ENCODE results near the gene SLC2A6. TPM values are rescaled to one million over a fixed set of nuclear protein-coding genes. Genes with fewer than 3 reads are reported as not detected.

SLC2A6 gene
- total RNA-seq, 1 experiment from 2014 or later, result 18.7 TPM

DNA sequence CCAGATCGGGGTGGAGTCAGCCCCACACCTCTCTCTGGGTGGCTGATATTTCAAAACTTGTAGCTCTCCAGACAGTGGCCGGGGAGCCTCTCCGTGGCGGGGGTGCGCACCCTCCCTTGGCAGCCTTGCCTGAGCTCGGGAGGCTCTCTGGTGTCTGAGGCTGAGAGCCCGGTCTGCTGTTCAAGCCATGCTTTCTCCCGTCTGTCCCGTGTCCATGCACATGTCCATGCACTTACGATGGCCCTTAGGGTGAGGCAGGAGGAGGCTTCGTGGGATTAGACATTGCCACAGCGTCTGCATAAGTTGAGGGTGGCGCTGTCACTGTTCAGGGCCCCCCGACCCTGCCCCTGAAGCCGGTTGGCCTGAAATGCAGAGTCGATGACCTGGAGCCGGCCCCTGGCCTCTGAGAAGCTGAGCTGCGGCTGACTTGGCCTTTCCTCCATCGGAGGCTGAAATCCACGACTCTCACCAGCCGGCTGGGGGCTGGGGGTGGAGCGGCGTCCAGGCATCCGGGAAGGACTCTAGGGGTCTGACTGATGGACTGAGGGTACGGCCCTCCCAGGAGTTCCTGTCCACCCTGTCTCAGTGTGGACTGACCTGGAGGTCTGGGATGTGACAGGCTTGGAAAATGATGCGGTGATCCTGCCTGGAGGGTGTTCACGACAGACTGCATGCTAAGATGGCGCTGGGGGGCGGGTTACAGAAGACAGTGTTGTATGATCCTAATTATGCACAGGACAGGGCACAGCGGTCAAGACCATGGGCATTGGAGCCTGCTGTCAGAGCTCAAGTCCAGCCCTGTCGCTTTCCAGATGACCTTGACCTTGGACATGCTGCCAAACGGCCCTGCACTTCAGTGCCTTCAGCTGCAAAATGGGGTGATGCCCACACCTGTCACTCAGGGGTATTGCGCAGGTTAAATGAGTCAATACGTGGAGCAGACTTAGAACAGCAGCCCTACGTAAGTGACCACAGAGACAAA is 18.3 kb upstream of the SLC2A6 start:
- TF ChIP-seq, protein P1, sequence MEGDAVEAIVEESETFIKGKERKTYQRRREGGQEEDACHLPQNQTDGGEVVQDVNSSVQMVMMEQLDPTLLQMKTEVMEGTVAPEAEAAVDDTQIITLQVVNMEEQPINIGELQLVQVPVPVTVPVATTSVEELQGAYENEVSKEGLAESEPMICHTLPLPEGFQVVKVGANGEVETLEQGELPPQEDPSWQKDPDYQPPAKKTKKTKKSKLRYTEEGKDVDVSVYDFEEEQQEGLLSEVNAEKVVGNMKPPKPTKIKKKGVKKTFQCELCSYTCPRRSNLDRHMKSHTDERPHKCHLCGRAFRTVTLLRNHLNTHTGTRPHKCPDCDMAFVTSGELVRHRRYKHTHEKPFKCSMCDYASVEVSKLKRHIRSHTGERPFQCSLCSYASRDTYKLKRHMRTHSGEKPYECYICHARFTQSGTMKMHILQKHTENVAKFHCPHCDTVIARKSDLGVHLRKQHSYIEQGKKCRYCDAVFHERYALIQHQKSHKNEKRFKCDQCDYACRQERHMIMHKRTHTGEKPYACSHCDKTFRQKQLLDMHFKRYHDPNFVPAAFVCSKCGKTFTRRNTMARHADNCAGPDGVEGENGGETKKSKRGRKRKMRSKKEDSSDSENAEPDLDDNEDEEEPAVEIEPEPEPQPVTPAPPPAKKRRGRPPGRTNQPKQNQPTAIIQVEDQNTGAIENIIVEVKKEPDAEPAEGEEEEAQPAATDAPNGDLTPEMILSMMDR (conservative IDR thresholded peaks at IDR 0.05), result no peak
- H3K23ac ChIP-seq (ENCODE audit: insufficient read length, low read depth, low read length), result no peak overlapping the region
- Mint-ChIP-seq H3K4me1 (no peaks in the 10 kb centered on the region), H3K27ac (no peak overlapping the region; a peak in 1 of 7 replicates), H3K36me3 (ENCODE audit: insufficient read depth in 1 of 3, low read depth in 3 of 3) (peaks cover 0 to 10% (median 4%) of the 10 kb centered on the region in 3 experiments; a peak in 3 of 7 replicates), H3K27me3 (ENCODE audit: low read depth) (peaks cover 16% of the 10 kb centered on the region), H3K9me3 (peaks cover 13% of the 10 kb centered on the region in 2 experiments), H3K4me3 (no peak overlapping the region)
- no peaks in the 10 kb centered on the region for H3K79me2 ChIP-seq (ENCODE audit: insufficient read depth, low read length)
- no peak overlapping the region for H2AFZ ChIP-seq (ENCODE audit: low read length)
- H2BK120ac ChIP-seq (ENCODE audit: low read depth, low read length, poor library complexity, severe bottlenecking), result no peak overlapping the region
- H3K27ac ChIP-seq (ENCODE audit: insufficient read length, low read depth, low read length), result no peak overlapping the region
- no peaks in the 10 kb centered on the region for H3K27me3 ChIP-seq (ENCODE audit: insufficient read depth, low read length)
- no peak overlapping the region for H2BK20ac ChIP-seq (ENCODE audit: low read depth, low read length, poor library complexity, severe bottlenecking)
- H3K9ac ChIP-seq (ENCODE audit: extremely low read depth, insufficient read length, low read length), result no peak overlapping the region
- H4K5ac ChIP-seq (ENCODE audit: insufficient read length, low read depth, low read length), result no peak overlapping the region
- H4K8ac ChIP-seq (replicated peaks; ENCODE audit: insufficient read length, low read depth, low read length), result no peak overlapping the region
- H4K91ac ChIP-seq (ENCODE audit: insufficient read length, low read depth, low read length), result no peak overlapping the region
- no peaks in the 10 kb centered on the region for H3K4me1 ChIP-seq (ENCODE audit: insufficient read depth, low read length)
- H2BK12ac ChIP-seq (ENCODE audit: insufficient read length, low read depth, low read length), result no peak overlapping the region
- H3K4me2 ChIP-seq (ENCODE audit: insufficient read depth, insufficient read length, low read length), result no peak overlapping the region
- no peak overlapping the region for H2BK5ac ChIP-seq (ENCODE audit: insufficient read length, low read length)
- no peak overlapping the region for H2BK15ac ChIP-seq (ENCODE audit: low read depth, low read length)
- H2AK5ac ChIP-seq (ENCODE audit: insufficient read length, low read length), result no peak overlapping the region
- H3K56ac ChIP-seq (ENCODE audit: insufficient read length, low read depth, low read length), result no peak overlapping the region
- no peaks in the 10 kb centered on the region for H4K20me1 ChIP-seq (ENCODE audit: control insufficient read depth, insufficient read depth, insufficient read length)
- H3K23me2 ChIP-seq (ENCODE audit: insufficient read length, low read depth, low read length, poor library complexity, severe bottlenecking), result no peaks in the 10 kb centered on the region
- no peak overlapping the region; the same call in 1 of the 2 replicates for H3K14ac ChIP-seq (ENCODE audit: insufficient read depth, low read length)
- H3T11ph ChIP-seq (ENCODE audit: low read length), result no peak overlapping the region
- H3K4ac ChIP-seq (ENCODE audit: low read depth, low read length), result no peak overlapping the region
- WGBS (ENCODE audit: extremely low coverage, insufficient read length, low lambda C conversion rate), result no CpG with 5 or more reads among the region's 35 CpGs
- DNase-seq, result no peak
- H3K79me1 ChIP-seq (ENCODE audit: insufficient read depth, low read depth, low read length, poor library complexity, severe bottlenecking), result no peaks in the 10 kb centered on the region
- H3K18ac ChIP-seq (ENCODE audit: insufficient read length, low read depth, low read length), result no peak overlapping the region
- H3K9me3 ChIP-seq (ENCODE audit: control insufficient read depth, low read depth, low read length), result no peaks in the 10 kb centered on the region
